MM.1S (cell line): ENCODE results near the gene NEMP1.

Experiments
- EZH2 ChIP-seq: fragments of 300-600 bp; sonication (generic); optimal IDR thresholded peaks from 2 replicates; pipeline ENCODE3; 2017; ENCODE audit warnings: low read depth, mild to moderate bottlenecking, antibody characterized with exemption, low read length, mixed read lengths
- EZH2phosphoT487 ChIP-seq: fragments of 300-600 bp; sonication (generic); IDR thresholded peaks from 2 replicates; pipeline ENCODE4 v1.6.1; 2018; ENCODE audit warnings: antibody characterized with exemption, low read length
- TF ChIP-seq, protein P1 (sequence below): fragments of 300-600 bp; sonication (generic); IDR thresholded peaks from 2 replicates; pipeline ENCODE4 v1.5.1; 2016; ENCODE audit warnings: antibody characterized with exemption, low read length, mixed read lengths

DNA sequence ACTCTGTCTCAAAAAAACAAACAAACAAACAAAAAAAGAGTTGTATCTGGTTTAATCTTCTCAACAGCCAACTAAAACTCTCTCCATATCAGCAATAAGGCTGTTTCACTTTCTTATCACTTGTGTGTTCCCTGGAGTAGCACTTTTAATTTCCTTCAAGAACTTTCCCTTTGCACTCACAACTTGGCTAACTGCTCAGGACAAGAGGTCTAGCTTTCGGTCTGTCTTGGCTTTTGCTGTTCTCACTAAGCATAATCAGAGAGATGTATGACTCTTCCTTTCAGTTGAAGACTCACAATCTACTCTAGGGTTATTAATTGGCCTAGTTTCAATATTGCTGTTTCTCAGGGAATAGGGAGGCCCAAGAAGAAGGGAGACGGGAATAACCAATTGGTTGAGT lies 12.3 kb downstream of the NEMP1 start:
- TF ChIP-seq, protein P1, sequence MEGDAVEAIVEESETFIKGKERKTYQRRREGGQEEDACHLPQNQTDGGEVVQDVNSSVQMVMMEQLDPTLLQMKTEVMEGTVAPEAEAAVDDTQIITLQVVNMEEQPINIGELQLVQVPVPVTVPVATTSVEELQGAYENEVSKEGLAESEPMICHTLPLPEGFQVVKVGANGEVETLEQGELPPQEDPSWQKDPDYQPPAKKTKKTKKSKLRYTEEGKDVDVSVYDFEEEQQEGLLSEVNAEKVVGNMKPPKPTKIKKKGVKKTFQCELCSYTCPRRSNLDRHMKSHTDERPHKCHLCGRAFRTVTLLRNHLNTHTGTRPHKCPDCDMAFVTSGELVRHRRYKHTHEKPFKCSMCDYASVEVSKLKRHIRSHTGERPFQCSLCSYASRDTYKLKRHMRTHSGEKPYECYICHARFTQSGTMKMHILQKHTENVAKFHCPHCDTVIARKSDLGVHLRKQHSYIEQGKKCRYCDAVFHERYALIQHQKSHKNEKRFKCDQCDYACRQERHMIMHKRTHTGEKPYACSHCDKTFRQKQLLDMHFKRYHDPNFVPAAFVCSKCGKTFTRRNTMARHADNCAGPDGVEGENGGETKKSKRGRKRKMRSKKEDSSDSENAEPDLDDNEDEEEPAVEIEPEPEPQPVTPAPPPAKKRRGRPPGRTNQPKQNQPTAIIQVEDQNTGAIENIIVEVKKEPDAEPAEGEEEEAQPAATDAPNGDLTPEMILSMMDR: no peak
- TF ChIP-seq EZH2: no peak
- TF ChIP-seq EZH2phosphoT487: no peak
